GM04503 (cell line): Measurements from ENCODE around the gene CXCL12.

ENCODE experiments used
- DNase-seq: peaks from one replicate; pipeline ENCODE4 v3.0.0-alpha.2; 2012; ENCODE audit warnings: low read depth

Gene CXCL12

DNA sequence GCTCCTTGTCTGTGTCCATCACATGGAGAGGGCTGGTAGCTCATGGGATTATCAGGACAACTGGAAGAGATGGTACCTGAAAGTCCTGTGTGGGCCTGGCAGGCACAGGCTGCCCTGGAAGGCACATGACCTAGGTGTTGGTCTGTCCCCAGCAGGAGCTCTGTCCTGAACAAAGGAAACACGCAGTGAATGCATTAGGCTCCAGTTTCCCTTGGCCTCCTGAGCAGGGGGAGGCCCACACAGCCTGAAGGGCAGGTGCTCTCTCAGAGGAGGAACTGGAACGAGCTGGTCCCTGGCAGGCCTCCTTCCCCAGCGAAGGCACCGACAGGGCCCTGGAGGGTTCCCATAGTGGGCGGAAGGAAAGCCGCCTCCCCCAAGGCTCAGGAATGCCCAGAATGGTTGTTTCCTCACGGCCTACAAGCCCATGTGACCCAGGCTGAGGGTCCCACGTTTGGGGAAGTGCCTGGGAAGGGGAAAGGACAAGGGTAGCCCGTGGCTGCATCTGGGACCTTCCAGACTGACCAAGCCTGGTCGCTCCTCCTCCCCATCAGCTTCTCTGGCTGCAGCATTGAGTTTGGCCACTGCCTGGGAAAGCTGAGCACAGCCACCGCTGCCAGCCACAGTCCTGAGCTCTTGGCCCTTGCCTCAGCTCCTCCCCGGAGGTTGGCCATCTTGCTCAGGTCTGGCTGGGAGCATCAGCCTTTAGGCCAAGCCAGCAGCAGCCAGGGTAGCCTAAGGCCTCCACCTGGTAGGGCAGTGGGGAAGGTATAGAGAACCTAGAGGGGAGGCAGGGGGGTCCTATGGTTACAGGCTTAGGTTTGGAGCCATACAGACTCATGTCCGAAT, 21.8 kb downstream of the CXCL12 start:
- DNase-seq: no peak

DNA sequence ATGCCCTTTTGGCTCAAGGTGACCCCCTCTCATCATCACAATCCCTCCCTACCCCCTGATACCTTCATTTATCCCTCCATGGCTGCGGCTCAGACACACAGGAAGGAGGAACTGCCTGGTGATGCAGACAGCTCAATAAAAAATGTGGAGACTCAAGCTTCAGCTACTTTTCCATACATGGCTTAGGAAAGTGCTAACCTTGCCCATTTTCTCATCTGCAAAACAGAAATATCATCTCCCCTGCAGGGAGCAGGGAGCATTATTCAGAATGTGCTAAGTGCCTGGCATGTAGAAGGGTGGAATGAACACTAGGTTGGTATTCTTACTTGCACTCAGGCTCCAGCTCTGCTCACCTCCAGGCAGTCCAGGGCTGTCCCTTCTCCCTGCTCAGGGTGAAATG, 23.8 kb downstream of the CXCL12 start:
- DNase-seq: peak; percentile 31

DNA sequence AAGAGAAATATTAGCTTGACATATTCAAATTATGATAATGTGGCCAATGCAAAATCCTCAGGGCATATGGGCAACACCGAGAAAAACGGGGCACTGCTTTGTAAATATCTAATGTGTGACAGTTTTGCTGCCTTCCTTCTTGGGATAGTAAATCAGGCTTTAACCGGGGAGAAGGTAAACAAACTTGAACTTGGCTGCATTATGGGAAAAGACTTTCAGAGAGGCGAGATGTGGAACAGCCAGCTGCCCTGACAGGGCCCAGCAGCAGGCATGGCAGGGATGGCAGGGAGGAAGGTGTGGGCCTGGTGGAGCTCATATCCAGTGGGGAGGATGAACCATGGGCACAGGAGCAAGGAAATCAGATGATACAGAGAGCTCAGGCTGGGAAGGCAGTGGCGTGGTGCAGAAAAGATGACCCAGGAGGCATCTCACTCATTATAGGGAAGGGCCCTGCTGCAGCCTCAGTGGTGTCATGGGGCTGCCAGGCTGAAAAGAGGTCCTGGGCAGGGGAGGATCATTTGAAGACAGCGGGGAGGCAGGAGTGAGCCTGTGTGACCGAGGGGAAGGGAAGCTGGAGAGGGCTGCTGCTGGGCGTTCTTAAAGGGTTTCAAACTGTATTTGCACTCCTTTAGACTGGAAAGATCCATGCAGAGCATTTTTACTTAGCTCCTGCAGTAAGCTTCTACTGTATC, 26.7 kb downstream of the CXCL12 start:
- no peak for DNase-seq

DNA sequence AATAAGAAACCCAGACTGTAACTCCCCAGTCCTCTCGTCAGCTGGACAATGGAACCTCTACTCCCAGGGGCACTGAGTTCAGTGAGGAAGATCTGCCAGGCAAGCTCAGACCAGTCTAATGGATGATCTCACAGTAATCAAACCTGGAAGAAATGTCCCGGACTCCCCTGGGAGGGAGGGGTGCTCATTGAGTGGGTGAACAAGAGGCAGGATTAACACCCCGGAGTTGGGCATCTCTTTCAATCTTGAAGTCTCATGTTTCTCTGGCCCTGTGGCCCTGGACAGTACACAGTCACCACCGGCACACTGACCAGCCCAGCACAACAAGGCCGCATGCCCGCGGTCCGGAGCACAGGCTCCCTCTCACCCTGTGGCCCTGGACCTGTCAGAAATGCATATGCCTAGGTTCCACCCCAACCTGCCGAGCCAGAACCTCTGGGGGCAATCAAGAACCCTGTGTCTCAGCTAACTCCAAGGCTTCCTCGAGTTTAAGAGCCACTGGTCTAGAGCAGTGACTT, 27.8 kb downstream of the CXCL12 start:
- no peak for DNase-seq

DNA sequence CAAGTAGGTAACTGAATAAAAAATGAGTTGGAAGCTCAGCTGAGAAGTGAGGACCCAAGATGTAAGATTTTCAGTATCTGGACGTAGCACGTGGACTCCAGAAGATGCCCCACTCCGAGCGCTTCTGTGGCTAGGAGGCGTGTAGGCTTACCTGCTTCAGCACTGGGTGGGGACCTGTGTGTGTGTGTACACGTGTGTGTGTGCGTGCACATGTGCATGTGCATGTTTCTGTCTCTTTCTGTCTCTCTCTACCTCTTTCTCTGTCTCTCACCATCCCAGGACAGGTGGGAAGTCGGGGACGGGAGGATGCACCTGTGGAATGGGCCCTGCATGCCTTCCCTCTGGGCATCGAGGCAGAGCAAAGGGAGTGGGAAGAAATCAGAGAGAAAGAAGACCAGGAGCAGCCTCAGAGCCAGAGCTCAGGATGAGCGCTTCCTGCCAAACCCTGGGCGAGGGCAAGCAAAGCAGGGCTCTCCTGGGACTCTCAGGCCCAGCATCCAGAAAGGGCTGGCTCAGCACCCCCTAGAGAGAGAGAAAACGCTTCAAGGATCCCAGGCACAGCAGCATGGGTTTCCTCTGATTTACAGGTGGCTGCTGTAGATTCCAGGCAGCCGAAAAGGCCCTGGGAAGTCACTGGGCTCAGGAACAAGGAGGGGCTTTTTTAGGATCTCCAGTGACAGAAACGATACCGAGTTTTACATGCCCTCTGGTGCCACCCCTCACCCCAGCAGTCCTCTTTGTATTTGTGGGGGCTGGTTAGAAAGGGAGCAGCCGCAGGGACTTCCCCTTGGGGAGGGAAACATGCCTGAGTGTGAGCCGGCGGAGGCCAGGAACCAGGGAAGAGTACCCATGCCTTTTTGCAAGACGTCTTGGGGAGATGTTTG, 28.5 kb downstream of the CXCL12 start:
- no peak for DNase-seq

DNA sequence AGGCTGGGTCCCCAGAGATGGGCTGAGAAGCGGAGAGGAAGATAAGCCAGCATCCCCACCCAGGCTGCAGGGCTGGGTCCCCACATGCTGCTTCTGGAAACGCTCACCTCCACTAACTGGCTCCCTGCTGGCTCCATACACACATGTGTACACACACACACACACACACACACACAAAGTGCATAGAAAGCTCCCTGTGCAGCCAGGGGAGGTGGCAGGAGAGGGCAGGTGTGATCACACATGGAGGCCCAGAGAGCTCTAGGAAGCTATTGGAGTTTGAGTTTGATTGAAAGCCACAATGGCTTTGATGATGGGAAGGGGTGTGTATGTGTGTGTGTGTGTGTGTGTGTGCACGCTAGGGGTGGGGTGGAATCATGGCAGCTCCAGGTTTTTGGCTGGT, 29.3 kb downstream of the CXCL12 start:
- DNase-seq: no peak

DNA sequence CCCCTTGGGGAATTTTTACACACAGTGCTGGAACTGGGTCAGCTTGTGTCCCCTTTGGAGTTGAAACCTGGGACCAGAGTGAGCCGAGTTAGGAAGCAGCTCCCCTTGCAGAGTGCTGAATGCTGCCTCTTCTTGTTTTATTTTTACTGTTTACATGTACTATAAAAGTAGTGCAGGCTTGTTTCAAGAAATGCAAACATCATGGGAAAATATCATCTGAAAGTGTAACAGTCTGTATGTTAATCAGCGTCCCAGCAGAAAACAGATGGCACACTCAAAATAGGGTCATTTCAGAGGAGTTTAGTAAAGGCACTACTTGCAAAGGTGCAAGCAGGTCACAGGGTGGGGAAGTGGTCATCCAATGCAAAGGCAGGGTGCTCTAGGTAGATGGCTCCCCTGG, 30.1 kb downstream of the CXCL12 start:
- no peak for DNase-seq

DNA sequence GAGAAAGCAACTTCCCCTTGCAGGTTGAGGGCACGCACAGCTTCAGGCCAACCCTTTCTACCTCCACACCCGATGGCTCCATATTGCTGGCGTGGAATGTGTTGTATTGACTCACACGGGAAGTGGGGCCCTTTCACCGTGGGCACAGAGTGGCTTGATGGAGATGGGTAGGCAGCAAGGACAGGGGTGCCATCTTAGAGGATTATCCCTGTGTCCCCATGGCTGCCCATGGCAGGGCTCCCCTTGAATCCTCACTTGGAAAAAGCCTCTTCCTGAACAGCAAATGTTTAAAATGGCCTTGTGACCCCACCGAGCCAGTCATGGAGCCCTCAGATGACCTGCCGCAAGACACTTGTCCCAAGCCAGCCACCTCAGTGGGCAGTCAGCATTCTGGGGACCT, 31.2 kb downstream of the CXCL12 start:
- DNase-seq: no peak

DNA sequence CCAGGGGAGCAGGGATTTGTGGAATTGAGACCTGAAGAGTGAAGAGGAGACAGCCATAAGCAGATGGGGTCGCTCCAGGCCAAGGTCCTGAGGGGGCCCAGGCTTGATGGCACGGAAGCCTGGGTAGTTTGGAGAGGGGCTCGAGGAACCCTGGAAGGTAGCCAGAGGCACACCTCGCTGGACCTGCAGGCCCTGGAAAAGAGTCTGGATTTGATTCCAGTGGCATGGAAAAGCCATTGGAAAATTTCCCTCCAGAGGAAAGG, 31.8 kb downstream of the CXCL12 start:
- no peak for DNase-seq

DNA sequence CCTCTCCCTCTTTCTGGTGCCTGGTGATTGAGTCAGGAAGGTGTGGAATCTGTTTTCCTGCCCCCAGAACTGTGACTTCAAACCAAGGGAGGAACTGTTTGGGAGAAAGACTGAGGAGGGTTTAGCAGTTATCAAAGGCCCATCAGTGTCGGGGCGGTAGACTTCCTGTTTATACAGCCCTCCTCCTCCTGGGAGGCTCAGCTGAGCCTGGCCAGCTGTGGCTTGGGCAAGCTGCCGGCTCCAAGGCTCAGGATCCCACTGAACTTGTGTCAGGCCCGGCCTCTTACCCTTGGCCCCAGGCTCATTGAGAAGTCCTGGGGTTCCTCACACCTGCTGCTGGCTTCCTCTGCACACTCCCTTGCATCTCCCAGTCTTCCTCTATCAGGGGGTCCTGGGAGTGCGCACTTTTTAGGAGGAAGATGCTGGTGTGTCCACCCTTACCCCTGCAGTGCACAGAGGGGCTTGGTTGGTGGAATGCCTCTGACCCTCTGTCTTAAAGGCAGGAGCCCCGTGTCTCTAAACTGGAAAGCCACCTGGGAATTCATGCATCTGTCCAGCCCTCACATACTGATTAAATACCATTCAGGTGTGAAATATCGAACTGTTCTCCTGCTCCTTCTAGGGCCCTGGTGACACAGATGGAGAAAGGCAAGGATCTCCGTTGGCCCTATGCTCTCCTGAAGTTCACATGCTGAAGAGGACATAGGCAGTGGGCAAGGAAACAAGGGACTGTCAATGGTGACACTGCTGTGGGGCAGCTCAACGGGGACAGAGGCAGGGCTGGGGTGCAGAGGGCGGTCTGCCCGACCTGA, 32.4 kb downstream of the CXCL12 start:
- no peak for DNase-seq

DNA sequence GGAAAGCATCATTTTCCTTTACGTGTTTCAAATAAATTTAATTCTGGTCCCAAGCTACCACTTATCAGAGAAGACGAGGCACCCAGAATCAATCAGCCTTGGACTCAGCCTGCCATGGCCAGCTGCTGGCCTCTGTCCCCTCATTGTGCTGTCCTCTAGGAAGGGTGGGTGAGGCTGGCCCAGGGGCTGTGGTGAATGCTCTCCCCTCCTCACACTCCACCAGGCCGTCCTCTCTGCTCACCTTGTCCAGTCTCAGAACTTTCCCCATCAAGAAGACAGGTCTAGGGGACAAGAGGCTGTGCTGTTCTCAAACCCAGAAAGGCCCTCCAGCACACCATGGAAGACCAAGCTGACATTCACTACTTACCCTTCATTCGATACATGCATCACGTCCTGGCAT, 36.4 kb downstream of the CXCL12 start:
- DNase-seq: no peak

DNA sequence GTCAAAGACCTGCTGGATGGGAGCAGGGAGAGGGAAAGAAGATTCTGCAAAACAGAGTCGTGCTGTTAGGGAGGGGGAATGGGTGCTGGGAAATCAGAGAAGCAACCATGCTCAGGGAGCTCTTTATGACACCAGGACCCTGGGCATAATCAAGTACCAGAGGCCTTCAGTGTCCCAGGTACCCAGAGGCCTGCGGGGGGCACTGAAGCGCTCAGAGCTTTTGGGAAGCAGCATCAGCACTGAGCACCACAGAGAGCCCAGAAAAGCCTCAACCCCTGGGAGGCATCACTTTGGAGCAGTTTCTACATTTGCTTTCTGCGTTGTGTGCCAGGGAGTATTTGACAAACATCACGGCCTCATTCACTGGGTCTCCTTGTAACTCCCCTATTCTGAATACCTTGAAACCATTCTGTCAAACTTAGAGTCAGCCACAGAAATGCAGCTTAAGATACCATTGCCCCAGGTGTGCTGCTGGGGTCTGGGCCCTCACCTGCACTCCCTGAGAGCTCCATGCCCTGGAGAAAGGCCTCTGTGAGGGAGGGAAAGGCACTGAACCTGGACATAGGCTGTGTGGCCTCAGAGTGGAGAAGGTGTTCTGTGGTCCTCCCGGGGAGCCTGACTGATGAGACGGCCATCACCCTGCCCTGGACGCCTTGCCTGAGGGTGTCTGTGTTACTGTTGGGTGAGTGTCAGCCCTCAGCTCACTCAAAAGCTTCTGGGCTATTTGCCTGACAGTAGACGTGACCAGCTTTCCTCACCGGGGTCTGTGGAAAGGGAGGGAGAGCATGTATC, 37.1 kb downstream of the CXCL12 start:
- no peak for DNase-seq

DNA sequence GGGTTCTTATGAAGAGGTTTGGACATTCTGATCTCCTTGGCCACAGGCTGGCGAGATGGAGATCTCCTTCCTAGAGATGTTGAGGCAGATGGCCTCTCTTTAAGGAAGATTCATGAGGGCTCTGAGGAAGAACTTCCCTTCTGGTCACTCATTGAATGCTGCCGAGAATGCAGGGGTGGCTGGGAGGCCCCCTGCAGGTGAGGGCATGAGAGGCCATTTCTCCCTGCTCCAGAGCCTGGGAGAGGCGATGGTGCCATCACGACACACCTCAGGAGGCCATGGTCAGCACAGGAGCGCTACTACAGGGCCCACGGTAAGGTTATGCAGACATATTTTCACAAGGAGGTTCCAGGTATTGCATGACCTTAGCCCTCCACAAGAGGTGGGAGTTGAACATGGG, 40.2 kb downstream of the CXCL12 start:
- DNase-seq: no peak

DNA sequence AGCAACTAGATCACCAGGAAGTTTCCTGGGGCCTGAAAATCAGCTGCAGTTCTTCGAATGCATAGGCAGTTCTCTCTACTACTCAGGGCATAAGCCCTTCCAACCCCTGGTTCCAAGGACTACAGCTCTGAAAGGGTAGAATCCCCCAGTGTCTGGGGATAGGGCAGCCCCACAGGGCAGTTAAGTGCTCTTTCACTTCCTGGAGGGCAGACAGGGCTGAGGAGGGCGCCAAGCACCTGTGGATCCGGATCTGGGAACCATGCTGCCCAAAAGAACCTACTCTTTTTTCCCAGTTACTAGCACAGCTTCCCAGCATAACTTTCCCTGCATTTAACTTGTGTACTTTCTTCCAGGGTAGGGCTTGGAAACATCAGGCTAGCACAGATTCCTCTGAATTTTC, 41.1 kb downstream of the CXCL12 start:
- no peak for DNase-seq

DNA sequence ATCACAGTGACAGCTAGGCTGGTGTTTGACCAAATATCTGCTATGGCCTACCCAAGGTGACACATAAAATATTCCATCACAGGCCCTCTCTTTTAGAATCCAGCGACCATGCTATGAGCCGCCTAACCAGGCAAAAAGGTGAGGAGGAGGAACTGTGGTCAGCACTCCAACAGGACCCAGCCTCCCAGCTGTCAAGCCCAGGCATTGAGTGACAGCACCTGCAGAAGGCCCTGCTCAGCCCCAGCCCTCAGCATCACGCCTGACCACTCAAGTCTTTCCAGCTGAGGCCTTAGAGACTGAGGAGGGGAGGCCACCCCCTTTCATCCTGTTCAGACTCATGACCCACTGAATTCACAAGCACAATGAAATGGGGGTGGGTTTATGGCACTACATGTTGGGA, 43.0 kb downstream of the CXCL12 start:
- DNase-seq: no peak

DNA sequence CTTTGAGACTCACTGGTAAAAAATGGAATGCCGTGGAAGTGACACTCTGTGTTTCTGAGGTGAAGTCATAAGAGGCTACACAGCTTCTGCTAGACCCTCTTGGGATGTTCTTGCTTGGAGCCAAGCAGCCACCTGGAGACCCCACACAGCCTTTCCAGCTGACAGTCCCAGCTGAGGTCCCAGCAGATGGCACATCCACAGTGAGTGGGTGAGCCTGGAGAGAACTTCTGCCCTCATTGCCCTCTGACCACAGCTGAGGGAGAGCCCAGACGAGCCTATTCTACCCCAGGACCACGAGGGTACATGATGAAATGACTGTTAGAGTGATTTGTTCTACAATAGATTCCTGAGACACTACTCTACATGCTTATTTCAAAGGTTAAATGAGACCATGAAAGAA, 44.3 kb downstream of the CXCL12 start:
- no peak for DNase-seq

DNA sequence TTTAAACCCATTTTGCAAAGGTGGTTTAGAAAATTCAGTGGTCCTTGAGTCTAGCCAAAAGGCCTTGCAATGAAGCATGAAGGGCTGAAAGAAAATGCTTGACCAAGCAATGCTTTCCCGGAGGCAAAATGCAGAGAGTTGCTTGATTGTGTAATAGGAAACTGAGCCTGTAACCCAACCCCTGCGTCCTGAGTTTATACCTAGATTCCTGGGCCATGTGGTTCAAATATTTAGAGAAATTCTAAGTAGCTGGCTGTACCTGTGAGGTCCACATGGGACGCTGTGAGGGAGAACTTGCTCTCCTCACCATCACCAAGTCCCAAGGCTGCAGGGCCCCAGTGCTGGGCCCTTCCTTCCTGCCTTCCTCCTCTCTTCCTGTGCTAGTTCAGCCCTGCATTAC, 45.7 kb downstream of the CXCL12 start:
- no peak for DNase-seq

DNA sequence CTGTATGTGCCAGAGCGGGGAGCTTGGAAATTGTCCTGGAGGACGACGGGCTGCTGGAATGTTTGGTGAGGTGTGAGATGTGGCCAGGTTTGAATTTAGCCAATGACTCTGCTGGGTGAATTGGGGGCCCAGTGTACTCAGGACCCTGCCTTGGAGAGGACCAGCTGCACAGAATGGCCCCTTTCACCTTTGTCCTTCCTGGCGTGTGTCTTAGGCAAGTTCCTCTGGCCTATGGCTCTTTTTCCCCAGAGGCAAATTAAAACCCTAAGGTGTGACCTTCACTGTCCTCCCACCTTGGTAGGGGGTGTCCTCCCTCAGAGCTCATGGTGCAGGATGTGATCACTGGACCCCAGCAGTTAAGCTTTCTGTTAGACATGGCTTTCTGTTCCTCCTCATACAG, 47.8 kb downstream of the CXCL12 start:
- no peak for DNase-seq

DNA sequence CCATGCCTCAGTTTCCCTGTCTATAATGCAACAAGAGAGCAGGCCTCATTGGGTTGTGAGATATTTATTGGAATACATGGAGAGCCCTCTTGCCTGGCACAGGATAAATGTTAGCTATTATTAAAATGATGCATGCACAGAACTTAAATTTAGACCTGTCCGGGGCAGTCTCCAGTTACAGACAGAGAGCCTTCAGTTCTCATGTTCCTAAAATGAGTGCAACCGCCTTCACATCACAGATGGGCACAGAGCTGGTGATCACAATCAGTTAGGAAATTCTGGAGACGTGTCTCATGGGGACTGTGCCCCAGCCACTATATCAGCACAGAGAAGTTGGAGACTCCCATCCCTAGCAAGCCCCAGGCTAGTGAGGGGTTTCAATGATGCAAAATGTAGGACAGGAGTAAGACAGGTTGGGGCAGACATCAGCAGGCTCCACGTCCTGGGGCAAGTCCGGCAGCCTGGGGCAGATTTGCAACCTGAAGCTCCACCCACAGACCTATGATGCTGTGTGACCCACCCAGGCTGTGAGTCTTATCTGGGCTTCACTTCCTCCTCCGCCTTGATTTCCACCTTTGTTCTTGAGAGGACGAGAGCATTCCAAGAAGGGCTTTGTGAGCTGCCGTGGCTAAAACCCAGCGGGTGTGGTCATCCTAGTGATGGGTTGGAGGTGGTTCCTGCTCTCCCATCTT, 49.4 kb downstream of the CXCL12 start:
- DNase-seq: no peak

DNA sequence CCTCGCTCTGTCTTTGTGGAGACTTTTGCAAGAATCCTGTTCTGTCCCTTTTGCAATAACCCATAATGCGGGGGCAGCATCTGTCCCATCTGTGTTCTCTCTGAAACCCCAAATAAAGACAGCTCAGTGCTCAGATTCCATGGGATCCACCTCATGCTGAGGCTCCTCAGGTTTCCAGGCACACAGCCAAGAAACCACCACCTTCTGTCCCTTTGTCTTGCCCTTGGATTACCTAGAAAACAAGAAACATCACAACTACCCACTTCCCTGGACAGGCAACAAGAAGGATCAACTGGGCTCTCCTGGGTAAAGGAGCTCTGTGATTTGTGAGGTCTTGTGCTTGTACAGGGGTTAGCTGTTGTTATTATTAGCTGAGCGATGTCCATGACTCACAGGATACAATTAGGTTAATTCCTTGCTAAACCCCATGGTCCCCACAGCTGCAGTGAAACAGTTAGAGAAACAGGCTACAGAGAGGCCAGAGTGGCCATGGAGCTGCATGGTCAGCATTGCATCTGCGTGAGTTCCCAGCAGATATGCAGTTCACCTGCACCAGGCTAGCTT, 50.2 kb downstream of the CXCL12 start:
- peak; percentile 33 for DNase-seq
